ENCODE measurements around the gene FOXL2. TPM values are rescaled to one million over a fixed set of nuclear protein-coding genes. Genes with fewer than 3 reads are reported as not detected.

FOXL2 gene
- polyA plus RNA-seq, 1 of the 3 experiments (the other 2 are of a cell fraction) = not detected

DNA sequence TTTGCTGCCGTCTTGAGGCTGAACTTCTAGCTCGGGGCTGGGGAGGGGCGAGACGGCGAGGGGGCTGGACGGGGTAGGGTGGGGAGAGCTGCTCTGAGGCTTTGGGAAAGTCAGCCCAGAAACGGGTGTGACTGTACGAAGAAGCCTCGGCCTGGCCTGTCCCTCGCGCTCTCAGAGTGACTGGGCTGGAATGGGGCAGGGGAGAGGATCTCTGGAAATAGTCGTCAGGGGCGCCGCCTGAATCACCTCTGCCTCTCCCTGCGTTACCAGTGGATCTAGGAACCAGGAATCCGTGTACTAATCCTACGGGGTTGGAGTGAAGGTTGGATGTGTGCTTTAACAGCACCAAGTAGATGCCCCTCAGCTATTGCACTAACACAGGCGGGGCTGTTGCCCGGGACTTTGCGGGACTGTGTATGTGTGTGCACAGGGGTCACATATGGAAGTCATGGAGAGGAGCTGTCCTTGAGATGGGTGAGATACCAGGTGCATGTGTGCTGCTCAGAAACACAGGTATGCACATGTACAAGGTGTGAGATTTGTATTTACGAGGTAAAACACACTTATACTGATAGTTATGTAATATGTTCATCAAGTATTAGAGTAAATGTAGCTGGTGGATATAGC lies 671 bp upstream of the FOXL2 start:
- no peaks in the 10 kb centered on the region for H3K36me3 ChIP-seq (replicated peaks in 1 of 2; ENCODE audit: control insufficient read depth in 1 of 2, insufficient read depth in 2 of 2, low read length in 1 of 2)
- H3F3A ChIP-seq (replicated peaks; ENCODE audit: insufficient read depth) = peaks cover 5% of the 10 kb centered on the region
- peaks cover 97% of the 10 kb centered on the region for H3K27me3 ChIP-seq (ENCODE audit: insufficient read depth)
- H3K79me2 ChIP-seq (ENCODE audit: insufficient read depth) = no peaks in the 10 kb centered on the region
- no peaks in the 10 kb centered on the region for H3K9me2 ChIP-seq
- whole genome bisulfite sequencing (ENCODE audit: low lambda C conversion rate) = 17% methylated on average over 16 of the region's 21 CpGs
- no peaks in the 10 kb centered on the region for H3K9me3 ChIP-seq
- peaks cover 8% of the 10 kb centered on the region for H4K20me1 ChIP-seq (ENCODE audit: insufficient read depth)
- no peak overlapping the region for H3K27ac ChIP-seq (ENCODE audit: low read depth in 2 of 2, low read length in 1 of 2)
- peak overlapping the region; percentile 57; the same call in 1 of the 2 replicates for H3K4me2 ChIP-seq
- no peak overlapping the region for H2AFZ ChIP-seq (ENCODE audit: low read depth)
- ChIA-PET POLR2A (no interaction called here), CTCF (interaction anchor here (0.6 to 11.9 kb wide), 7 partner anchors 11 to 399 kb away, joined by 3 to 100 read pairs (median 3); no protein-coding TSS in a partner anchor)
- H3K4me3 ChIP-seq (ENCODE audit: low read depth in 2 of 2, low read length in 1 of 2) = no peak overlapping the region
- H3K9ac ChIP-seq = no peak overlapping the region
- peaks cover 0 to 7% of the 10 kb centered on the region in 2 experiments; a peak in 2 of 4 replicates for H3K4me1 ChIP-seq (ENCODE audit: control insufficient read depth in 1 of 2, insufficient read depth in 2 of 2, low read depth in 1 of 2, low read length in 1 of 2)
- DNase-seq = no peak
- no peak for TF ChIP-seq NFIC (IDR thresholded peaks at IDR 0.05; ENCODE audit: borderline replicate concordance)
- TF ChIP-seq TAF1 (IDR thresholded peaks at IDR 0.05; ENCODE audit: borderline replicate concordance, low read depth, low read length) = no peak
- TF ChIP-seq CHD2 (IDR thresholded peaks at IDR 0.05; ENCODE audit: low read length, partially characterized antibody) = no peak
- TF ChIP-seq, protein P1, sequence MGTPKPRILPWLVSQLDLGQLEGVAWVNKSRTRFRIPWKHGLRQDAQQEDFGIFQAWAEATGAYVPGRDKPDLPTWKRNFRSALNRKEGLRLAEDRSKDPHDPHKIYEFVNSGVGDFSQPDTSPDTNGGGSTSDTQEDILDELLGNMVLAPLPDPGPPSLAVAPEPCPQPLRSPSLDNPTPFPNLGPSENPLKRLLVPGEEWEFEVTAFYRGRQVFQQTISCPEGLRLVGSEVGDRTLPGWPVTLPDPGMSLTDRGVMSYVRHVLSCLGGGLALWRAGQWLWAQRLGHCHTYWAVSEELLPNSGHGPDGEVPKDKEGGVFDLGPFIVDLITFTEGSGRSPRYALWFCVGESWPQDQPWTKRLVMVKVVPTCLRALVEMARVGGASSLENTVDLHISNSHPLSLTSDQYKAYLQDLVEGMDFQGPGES (IDR thresholded peaks at IDR 0.05; ENCODE audit: low read depth, low read length) = no peak
- TF ChIP-seq RCOR1 (IDR thresholded peaks at IDR 0.05; ENCODE audit: low read length) = no peak
- TF ChIP-seq FOSL2 (IDR thresholded peaks at IDR 0.05; ENCODE audit: borderline replicate concordance, low read depth) = no peak
- no peak for TF ChIP-seq JUND (IDR thresholded peaks at IDR 0.05)
- TF ChIP-seq, protein P2, sequence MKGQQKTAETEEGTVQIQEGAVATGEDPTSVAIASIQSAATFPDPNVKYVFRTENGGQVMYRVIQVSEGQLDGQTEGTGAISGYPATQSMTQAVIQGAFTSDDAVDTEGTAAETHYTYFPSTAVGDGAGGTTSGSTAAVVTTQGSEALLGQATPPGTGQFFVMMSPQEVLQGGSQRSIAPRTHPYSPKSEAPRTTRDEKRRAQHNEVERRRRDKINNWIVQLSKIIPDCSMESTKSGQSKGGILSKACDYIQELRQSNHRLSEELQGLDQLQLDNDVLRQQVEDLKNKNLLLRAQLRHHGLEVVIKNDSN (IDR thresholded peaks at IDR 0.05; ENCODE audit: borderline replicate concordance, low read depth) = no peak
- no peak for TF ChIP-seq EZH2phosphoT487 (IDR thresholded peaks at IDR 0.05; ENCODE audit: borderline replicate concordance, low read depth)
- TF ChIP-seq, protein P3, sequence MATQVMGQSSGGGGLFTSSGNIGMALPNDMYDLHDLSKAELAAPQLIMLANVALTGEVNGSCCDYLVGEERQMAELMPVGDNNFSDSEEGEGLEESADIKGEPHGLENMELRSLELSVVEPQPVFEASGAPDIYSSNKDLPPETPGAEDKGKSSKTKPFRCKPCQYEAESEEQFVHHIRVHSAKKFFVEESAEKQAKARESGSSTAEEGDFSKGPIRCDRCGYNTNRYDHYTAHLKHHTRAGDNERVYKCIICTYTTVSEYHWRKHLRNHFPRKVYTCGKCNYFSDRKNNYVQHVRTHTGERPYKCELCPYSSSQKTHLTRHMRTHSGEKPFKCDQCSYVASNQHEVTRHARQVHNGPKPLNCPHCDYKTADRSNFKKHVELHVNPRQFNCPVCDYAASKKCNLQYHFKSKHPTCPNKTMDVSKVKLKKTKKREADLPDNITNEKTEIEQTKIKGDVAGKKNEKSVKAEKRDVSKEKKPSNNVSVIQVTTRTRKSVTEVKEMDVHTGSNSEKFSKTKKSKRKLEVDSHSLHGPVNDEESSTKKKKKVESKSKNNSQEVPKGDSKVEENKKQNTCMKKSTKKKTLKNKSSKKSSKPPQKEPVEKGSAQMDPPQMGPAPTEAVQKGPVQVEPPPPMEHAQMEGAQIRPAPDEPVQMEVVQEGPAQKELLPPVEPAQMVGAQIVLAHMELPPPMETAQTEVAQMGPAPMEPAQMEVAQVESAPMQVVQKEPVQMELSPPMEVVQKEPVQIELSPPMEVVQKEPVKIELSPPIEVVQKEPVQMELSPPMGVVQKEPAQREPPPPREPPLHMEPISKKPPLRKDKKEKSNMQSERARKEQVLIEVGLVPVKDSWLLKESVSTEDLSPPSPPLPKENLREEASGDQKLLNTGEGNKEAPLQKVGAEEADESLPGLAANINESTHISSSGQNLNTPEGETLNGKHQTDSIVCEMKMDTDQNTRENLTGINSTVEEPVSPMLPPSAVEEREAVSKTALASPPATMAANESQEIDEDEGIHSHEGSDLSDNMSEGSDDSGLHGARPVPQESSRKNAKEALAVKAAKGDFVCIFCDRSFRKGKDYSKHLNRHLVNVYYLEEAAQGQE (IDR thresholded peaks at IDR 0.05; ENCODE audit: low read depth, low read length) = no peak
- no peak for TF ChIP-seq POLR2AphosphoS5 (IDR thresholded peaks at IDR 0.05; ENCODE audit: low read depth, low read length)
- TF ChIP-seq MEF2A (IDR thresholded peaks at IDR 0.05; ENCODE audit: borderline replicate concordance, low read depth) = no peak
- no peak for TF ChIP-seq EP300 (IDR thresholded peaks at IDR 0.05; ENCODE audit: borderline replicate concordance in 1 of 2, low read depth in 1 of 2, low read length in 1 of 2)
- no peak for TF ChIP-seq NRF1 (IDR thresholded peaks at IDR 0.05; ENCODE audit: low read depth, low read length)
- no peak for TF ChIP-seq SIN3A (IDR thresholded peaks at IDR 0.05; ENCODE audit: borderline replicate concordance, low read depth, low read length)
- TF ChIP-seq, protein P4, sequence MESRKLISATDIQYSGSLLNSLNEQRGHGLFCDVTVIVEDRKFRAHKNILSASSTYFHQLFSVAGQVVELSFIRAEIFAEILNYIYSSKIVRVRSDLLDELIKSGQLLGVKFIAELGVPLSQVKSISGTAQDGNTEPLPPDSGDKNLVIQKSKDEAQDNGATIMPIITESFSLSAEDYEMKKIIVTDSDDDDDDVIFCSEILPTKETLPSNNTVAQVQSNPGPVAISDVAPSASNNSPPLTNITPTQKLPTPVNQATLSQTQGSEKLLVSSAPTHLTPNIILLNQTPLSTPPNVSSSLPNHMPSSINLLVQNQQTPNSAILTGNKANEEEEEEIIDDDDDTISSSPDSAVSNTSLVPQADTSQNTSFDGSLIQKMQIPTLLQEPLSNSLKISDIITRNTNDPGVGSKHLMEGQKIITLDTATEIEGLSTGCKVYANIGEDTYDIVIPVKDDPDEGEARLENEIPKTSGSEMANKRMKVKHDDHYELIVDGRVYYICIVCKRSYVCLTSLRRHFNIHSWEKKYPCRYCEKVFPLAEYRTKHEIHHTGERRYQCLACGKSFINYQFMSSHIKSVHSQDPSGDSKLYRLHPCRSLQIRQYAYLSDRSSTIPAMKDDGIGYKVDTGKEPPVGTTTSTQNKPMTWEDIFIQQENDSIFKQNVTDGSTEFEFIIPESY (IDR thresholded peaks at IDR 0.05; ENCODE audit: borderline replicate concordance, low read depth) = no peak
- no peak for TF ChIP-seq GABPA (IDR thresholded peaks at IDR 0.05; ENCODE audit: low read depth)
